ENCODE results near the gene INSL3.
"Not testable (repeated sequence)": the region's sequence is repeated elsewhere in the genome, so short reads cannot be mapped to it uniquely, and the experiment has no call there.

Gene INSL3

DNA sequence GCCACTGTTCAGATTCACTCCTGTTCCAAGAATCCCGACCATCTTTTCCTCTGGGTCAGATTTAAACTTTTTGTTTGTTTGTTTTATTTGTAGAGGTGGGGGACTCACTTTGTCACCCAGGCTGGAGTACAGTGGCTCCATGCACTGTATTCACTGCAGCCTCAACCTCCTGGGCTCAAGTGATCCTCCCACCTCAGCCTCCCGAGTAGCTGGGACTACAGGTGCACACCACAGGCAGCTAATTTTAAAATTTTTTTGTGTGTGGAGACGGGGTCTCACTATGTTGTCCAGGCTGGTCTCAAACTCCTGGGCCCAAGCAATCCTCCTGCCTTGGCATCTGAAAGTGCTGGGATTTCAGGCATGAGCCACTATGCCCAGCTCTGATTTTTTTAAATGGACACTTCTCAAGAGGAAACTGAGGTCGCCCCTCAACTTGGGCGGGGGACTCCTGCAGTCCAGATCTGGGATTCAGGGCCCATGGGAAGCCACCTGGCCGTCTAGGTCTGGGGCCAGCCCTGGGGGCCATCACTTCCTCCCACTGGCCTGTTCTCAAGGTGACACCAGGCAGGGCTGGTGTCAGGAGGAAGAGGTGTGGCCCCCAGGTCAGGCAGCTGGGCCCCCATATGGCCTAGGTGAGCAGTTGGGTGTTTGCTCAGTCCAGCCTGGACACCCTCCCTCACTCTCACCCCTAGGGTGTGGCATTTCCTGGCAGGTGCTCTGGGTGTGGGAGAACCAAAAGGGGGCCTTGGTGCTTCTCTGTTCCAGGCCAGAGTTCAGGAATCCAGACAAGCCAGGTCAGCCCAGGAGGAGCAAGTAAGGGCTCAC, 25.1 kb downstream of the INSL3 start:
- no peaks in the 10 kb centered on the region for H3K36me3 ChIP-seq (ENCODE audit: control insufficient read depth, insufficient read depth, low read length)
- H3K27me3 ChIP-seq (ENCODE audit: control insufficient read depth, insufficient read depth, low read length) = no peaks in the 10 kb centered on the region
- no peak overlapping the region for H3K27ac ChIP-seq (ENCODE audit: low read length)
- peaks cover 2% of the 10 kb centered on the region; the same call in 1 of the 2 replicates for H3K4me1 ChIP-seq (ENCODE audit: control insufficient read depth, insufficient read depth, low read length)
- no peak for DNase-seq (ENCODE audit: low read depth, low spot score)
- H3K9me3 ChIP-seq (ENCODE audit: control insufficient read depth, insufficient read depth, low read length) = no peaks in the 10 kb centered on the region
- WGBS (ENCODE audit: insufficient coverage, insufficient read length) = no CpG with 5 or more reads among the region's 6 CpGs
- H3K4me3 ChIP-seq (ENCODE audit: low read length) = no peak overlapping the region

DNA sequence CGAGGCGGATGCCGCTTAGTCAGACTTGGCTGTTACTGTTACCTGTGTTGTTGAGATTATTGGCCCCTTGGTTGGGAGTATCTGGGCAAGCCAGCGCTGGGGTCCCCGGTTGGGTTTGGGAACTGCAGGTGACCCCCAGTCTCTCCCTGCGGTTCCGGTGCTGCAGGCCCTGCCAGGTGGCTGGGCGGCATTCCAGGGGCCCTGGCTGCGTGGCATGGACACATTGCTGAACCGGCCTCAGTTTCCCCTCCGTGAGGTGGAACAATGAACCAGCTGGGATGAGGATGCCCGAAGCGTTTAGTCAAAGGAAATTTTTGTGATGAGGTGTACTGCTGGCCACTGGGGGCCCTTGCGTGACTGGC, 25.8 kb downstream of the INSL3 start:
- H3K27ac ChIP-seq (ENCODE audit: low read length) = no peak overlapping the region
- H3K9me3 ChIP-seq (ENCODE audit: control insufficient read depth, insufficient read depth, low read length) = no peaks in the 10 kb centered on the region
- H3K36me3 ChIP-seq (ENCODE audit: control insufficient read depth, insufficient read depth, low read length) = no peaks in the 10 kb centered on the region
- H3K27me3 ChIP-seq (ENCODE audit: control insufficient read depth, insufficient read depth, low read length) = no peaks in the 10 kb centered on the region
- H3K4me3 ChIP-seq (ENCODE audit: low read length) = peak overlapping the region; percentile 38; the same call in 1 of the 2 replicates
- H3K4me1 ChIP-seq (ENCODE audit: control insufficient read depth, insufficient read depth, low read length) = peaks cover 2% of the 10 kb centered on the region; the same call in 1 of the 2 replicates
- no CpG with 5 or more reads among the region's 14 CpGs for WGBS (ENCODE audit: insufficient coverage, insufficient read length)
- DNase-seq (ENCODE audit: low read depth, low spot score) = no peak

DNA sequence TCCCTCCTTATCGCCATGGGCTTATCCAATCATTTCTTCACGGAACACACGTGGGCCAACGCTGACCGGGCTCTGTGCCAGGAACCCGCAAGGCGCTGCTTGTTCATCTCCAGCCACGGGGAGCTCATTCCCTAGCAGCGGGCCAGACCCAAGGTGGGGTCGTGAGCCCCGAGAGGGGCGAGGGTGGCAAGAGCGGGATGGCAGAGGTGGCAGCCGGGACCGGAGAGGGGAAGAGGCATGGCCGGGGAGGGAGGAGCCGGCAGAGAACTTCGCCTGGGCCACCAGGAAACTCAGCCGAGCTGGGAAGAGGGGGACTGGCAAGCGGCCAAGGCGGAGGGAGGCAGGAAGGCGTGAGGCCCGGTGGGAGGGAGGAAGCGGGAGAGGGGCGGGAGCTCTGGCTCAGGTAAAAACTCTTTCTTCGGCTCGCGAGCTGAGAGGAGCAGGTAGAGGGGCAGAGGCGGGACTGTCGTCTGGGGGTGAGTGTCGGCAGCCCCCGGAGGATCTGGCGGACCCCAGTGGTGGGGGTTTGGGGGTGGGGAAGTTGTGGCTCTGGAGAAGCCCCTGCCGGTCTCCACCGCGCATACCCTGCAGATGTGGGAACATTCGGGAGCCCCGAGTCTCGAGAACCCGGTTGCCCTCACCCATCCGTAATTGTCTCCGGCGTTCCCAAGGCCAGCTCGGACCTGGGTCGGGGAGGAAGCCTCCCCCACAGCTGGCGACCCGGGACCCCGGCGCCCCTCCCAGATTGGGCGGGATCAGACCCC, 26.4 kb downstream of the INSL3 start, which contains the start of gene B3GNT3:
Gene B3GNT3, plus strand, starts transcription at position 408 of the 764 bp plus-strand sequence. CDS start 12,670 bp downstream, outside the sequence.
- Histone ChIP-seq H3K4me1 (ENCODE audit: control insufficient read depth, insufficient read depth, low read length) (peaks cover 2% of the 10 kb centered on the region; the same call in 1 of the 2 replicates), H3K4me3 (ENCODE audit: low read length) (peak within 1 kb of the TSS; percentile 38; the same call in 1 of the 2 replicates), H3K36me3 (ENCODE audit: control insufficient read depth, insufficient read depth, low read length) (no peaks in the 10 kb centered on the region), H3K27me3 (ENCODE audit: control insufficient read depth, insufficient read depth, low read length) (no peaks in the 10 kb centered on the region), H3K9me3 (ENCODE audit: control insufficient read depth, insufficient read depth, low read length) (no peaks in the 10 kb centered on the region), H3K27ac (ENCODE audit: low read length) (no peak within 1 kb of the TSS)
- no CpG with 5 or more reads among the region's 50 CpGs for WGBS (ENCODE audit: insufficient coverage, insufficient read length)
- no peak for DNase-seq (ENCODE audit: low read depth, low spot score)

DNA sequence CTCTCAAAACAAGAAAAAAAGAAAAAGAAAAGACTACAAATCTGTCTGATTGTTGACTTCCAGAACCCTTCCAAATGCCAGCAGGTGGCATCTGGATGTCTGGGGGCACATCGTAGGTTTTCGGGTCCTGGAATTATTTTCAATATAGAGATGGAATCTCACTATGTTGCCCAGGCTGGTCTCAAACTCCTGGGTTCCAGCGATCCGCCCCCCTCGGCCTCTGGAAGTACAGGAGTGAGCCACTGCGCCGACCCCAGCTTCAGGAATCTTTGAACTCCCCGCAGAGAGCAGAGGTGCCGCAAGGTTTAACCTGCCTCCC, 26.9 kb downstream of the INSL3 start:
- H3K27ac ChIP-seq (ENCODE audit: low read length) = no peak overlapping the region
- no CpG with 5 or more reads among the region's 9 CpGs for WGBS (ENCODE audit: insufficient coverage, insufficient read length)
- H3K4me3 ChIP-seq (ENCODE audit: low read length) = peak overlapping the region; percentile 38; the same call in 1 of the 2 replicates
- no peaks in the 10 kb centered on the region for H3K9me3 ChIP-seq (ENCODE audit: control insufficient read depth, insufficient read depth, low read length)
- peaks cover 2% of the 10 kb centered on the region; the same call in 1 of the 2 replicates for H3K4me1 ChIP-seq (ENCODE audit: control insufficient read depth, insufficient read depth, low read length)
- DNase-seq (ENCODE audit: low read depth, low spot score) = no peak
- H3K36me3 ChIP-seq (ENCODE audit: control insufficient read depth, insufficient read depth, low read length) = no peaks in the 10 kb centered on the region
- H3K27me3 ChIP-seq (ENCODE audit: control insufficient read depth, insufficient read depth, low read length) = no peaks in the 10 kb centered on the region

DNA sequence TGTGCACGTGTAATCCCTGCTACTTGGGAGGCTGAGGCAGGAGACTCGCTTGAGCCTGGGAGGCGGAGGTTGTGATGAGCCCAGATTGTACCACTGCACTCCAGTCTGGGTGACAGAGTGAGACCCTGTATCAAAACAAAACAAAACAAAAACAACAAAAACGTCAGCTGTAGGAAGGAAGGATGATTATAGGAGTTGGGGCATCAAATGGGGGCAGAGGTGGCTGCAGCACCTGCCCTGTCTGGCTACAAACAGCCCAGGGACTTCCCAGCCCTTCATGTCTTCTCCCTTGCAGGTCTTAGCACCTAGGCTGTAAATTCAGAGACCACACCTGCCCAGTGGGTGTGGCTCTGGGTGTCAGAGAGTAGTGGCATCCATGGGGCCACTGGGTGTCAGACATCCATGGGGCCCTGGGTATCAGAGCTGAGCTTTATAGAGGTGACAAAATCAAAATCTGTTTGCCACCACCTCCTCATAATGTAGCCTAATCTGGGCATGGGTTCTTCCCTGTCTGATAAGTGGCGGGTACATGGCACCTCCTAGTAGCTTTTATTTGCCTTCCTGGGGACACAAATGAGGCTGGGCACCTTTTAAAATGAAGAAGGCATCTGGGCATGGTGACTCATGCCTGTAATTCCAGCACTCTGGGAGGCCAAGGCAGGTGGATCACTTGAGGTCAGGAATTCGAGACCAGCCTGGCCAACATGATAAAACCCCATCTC, 31.1 kb downstream of the INSL3 start:
- no peak overlapping the region for H3K4me3 ChIP-seq (ENCODE audit: low read length)
- no CpG with 5 or more reads among the region's 6 CpGs for WGBS (ENCODE audit: insufficient coverage, insufficient read length)
- H3K27ac ChIP-seq (ENCODE audit: low read length) = no peak overlapping the region
- H3K27me3 ChIP-seq (ENCODE audit: control insufficient read depth, insufficient read depth, low read length) = no peaks in the 10 kb centered on the region
- no peak for DNase-seq (ENCODE audit: low read depth, low spot score)
- H3K4me1 ChIP-seq (ENCODE audit: control insufficient read depth, insufficient read depth, low read length) = no peaks in the 10 kb centered on the region
- no peaks in the 10 kb centered on the region for H3K9me3 ChIP-seq (ENCODE audit: control insufficient read depth, insufficient read depth, low read length)
- no peaks in the 10 kb centered on the region for H3K36me3 ChIP-seq (ENCODE audit: control insufficient read depth, insufficient read depth, low read length)

DNA sequence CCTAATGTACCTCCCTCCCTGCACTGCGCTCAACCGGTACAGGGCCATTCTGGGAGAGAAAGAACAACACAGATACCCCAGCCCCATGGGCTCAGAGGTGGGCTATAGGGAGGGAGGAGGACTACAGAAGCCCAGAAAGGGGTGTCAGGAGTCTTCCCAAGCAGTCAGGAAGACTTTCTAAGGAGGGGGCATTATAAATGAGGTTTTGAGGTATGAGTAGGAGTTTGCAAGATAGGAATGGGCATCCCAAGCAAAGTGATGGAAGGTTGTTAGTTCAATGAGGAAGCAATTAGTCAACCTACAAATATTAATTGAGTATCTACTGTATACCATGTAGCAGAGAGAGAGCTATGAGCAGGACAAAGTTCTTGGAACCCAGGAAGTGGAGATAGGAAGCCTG, 32.7 kb downstream of the INSL3 start:
- no peaks in the 10 kb centered on the region; the same call in 1 of the 2 replicates for H3K4me1 ChIP-seq (ENCODE audit: control insufficient read depth, insufficient read depth, low read length)
- no peak for DNase-seq (ENCODE audit: low read depth, low spot score)
- no peaks in the 10 kb centered on the region for H3K9me3 ChIP-seq (ENCODE audit: control insufficient read depth, insufficient read depth, low read length)
- H3K27me3 ChIP-seq (ENCODE audit: control insufficient read depth, insufficient read depth, low read length) = no peaks in the 10 kb centered on the region
- H3K4me3 ChIP-seq (ENCODE audit: low read length) = no peak overlapping the region
- H3K36me3 ChIP-seq (ENCODE audit: control insufficient read depth, insufficient read depth, low read length) = no peaks in the 10 kb centered on the region
- H3K27ac ChIP-seq (ENCODE audit: low read length) = no peak overlapping the region
- WGBS (ENCODE audit: insufficient coverage, insufficient read length) = no CpG with 5 or more reads among the region's 2 CpGs

DNA sequence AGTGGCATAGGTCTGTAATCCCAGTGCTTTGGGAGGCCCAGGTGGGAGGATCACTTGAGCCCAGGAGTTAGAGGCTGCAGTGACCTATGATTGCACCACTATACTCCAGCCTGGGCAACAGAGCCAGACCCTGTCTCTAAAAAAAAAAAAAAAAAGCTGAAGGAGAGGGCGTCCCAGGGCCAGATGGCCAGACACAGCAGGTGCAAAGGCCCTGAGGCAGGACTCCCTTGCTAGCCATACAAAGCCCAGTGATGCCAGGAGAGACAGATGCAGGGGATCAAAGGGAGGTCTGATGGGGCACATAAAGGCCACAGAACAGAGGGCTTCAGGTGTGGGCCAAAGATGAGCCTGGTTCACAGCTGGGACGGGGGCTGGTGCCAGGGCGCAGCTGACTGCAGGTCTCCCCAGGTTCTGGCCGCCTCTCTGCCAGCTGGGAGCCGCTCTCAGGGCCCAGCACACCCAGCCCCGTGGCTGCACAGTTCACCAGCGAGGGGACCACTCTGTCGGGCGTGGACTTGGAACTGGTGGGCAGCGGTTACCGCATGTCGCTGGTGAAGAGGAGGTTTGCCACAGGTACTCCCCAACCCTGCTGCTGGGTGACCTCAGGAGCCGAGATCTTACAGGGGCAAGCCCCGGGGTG, 33.9 kb downstream of the INSL3 start:
- Histone ChIP-seq H3K4me1 (ENCODE audit: control insufficient read depth, insufficient read depth, low read length) (no peaks in the 10 kb centered on the region; the same call in 1 of the 2 replicates), H3K27ac (ENCODE audit: low read length) (no peak overlapping the region), H3K9me3 (ENCODE audit: control insufficient read depth, insufficient read depth, low read length) (no peaks in the 10 kb centered on the region), H3K36me3 (ENCODE audit: control insufficient read depth, insufficient read depth, low read length) (0 out of 2 replicates have a peak, but pooled peaks cover 4% of the 10 kb centered on the region), H3K27me3 (ENCODE audit: control insufficient read depth, insufficient read depth, low read length) (no peaks in the 10 kb centered on the region), H3K4me3 (ENCODE audit: low read length) (no peak overlapping the region)
- DNase-seq (ENCODE audit: low read depth, low spot score) = no peak
- no CpG with 5 or more reads among the region's 14 CpGs for WGBS (ENCODE audit: insufficient coverage, insufficient read length)

DNA sequence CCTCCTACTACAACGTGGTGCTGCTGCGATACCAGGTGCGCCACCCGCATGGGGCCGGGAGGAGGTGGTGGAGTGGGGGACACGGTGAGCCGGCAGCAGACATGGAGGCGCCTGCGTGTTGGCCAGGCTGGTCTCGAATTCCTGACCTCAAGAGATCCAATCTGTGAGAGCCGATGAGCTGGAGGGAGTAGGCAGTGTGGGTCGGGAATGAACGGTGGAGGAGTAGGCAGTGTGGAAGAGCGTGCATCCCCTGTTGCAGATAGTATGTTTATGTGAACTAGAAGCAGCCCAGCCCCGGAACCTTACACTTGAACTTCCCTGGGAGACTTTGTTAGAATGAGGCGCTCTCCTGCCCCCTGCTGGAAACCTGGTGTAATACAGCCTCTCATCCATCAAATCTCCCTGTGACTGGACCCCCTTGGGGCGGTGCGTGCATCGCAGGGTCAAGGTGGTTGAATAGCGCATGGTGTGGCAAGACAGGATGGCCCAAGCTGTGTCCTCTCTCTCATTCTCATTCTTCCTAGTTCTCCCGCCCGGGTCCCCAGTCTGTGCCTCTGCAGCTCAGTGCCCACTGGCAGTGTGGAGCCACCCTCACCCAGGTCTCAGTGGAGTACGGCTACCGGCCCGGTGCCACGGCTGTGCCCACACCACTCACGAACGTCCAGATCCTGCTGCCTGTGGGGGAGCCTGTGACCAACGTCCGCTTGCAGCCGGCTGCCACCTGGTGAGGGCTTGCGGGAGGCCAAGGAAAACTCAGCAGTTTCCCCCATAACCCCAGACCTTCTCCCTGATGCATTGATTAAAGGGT, 36.9 kb downstream of the INSL3 start:
- DNase-seq (ENCODE audit: low read depth, low spot score) = no peak
- Histone ChIP-seq H3K36me3 (ENCODE audit: control insufficient read depth, insufficient read depth, low read length) (0 out of 2 replicates have a peak, but pooled peaks cover 4% of the 10 kb centered on the region), H3K9me3 (ENCODE audit: control insufficient read depth, insufficient read depth, low read length) (no peaks in the 10 kb centered on the region), H3K27me3 (ENCODE audit: control insufficient read depth, insufficient read depth, low read length) (no peaks in the 10 kb centered on the region), H3K4me1 (ENCODE audit: control insufficient read depth, insufficient read depth, low read length) (no peaks in the 10 kb centered on the region; the same call in 1 of the 2 replicates), H3K4me3 (ENCODE audit: low read length) (no peak overlapping the region), H3K27ac (ENCODE audit: low read length) (no peak overlapping the region)
- WGBS (ENCODE audit: insufficient coverage, insufficient read length) = no CpG with 5 or more reads among the region's 32 CpGs

DNA sequence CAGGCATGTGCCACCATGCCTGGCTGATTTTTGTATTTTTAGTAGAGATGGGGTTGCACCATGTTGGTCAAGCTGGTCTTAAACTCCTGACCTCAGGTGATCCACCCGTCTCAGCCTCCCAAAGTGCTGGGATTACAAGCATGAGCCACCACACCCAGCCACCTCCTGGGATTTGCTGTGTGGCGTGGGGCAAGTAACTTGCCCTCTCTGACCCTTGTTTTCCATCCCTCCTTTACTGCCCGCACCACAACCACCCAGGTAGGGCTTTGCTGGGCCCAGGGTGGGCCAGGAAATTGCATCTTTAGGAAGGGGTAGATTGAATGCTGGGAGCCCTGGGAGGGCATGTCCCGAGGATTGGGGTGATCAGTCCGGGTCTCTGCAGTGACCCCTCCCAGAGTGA, 37.6 kb downstream of the INSL3 start:
- not testable (repeated sequence) for H3K27ac ChIP-seq (ENCODE audit: low read length); H3K4me3 ChIP-seq (ENCODE audit: low read length)
- no CpG with 5 or more reads among the region's 5 CpGs for WGBS (ENCODE audit: insufficient coverage, insufficient read length)

More for the DNA sequence above, 37.6 kb downstream of the INSL3 start:
- H3K36me3 ChIP-seq (ENCODE audit: control insufficient read depth, insufficient read depth, low read length); DNase-seq (ENCODE audit: low read depth, low spot score); H3K4me1 ChIP-seq (ENCODE audit: control insufficient read depth, insufficient read depth, low read length); H3K9me3 ChIP-seq (ENCODE audit: control insufficient read depth, insufficient read depth, low read length); H3K27me3 ChIP-seq (ENCODE audit: control insufficient read depth, insufficient read depth, low read length): not testable (repeated sequence)

Data from iPS DF 6.9 (cell line).